GM06990 (cell line): Measurements from ENCODE around the gene TMEM260.

ENCODE experiments used
- DNase-seq: peaks from one replicate; pipeline ENCODE4 v3.0.0-alpha.2; 2011; ENCODE audit not compliant: insufficient read length; ENCODE audit errors: extremely low read depth
- H3K27me3 ChIP-seq: replicated peaks from 2 replicates; pipeline ENCODE4 v1.6.0; 2011; ENCODE audit warnings: low read length; ENCODE audit not compliant: control insufficient read depth, insufficient read depth
- H3K36me3 ChIP-seq: 2 replicates; pipeline ENCODE4 v1.5.1; 2011; ENCODE audit warnings: low read length; ENCODE audit not compliant: control insufficient read depth, insufficient read depth
- H3K4me3 ChIP-seq: replicated peaks from 2 replicates; pipeline ENCODE4 v1.5.1; 2011; ENCODE audit warnings: low read depth, mild to moderate bottlenecking, control low read depth, low read length
- TF ChIP-seq, protein P1 (sequence below): IDR thresholded peaks from 2 replicates; pipeline ENCODE4 v1.5.1; 2011; ENCODE audit warnings: low read length, control low read depth, mild to moderate bottlenecking, inconsistent platforms; ENCODE audit not compliant: insufficient read depth, poor library complexity, severe bottlenecking

TMEM260 gene

GRCh38 chr14:56587701-56588100 is 8.1 kb downstream of the TMEM260 start:
- no peak for DNase-seq
- Histone ChIP-seq H3K27me3 (no peaks in the 10 kb centered on the region), H3K4me3 (no peak overlapping the region), H3K36me3 (no peaks in the 10 kb centered on the region; the same call in 1 of the 2 replicates)
- TF ChIP-seq, protein P1, sequence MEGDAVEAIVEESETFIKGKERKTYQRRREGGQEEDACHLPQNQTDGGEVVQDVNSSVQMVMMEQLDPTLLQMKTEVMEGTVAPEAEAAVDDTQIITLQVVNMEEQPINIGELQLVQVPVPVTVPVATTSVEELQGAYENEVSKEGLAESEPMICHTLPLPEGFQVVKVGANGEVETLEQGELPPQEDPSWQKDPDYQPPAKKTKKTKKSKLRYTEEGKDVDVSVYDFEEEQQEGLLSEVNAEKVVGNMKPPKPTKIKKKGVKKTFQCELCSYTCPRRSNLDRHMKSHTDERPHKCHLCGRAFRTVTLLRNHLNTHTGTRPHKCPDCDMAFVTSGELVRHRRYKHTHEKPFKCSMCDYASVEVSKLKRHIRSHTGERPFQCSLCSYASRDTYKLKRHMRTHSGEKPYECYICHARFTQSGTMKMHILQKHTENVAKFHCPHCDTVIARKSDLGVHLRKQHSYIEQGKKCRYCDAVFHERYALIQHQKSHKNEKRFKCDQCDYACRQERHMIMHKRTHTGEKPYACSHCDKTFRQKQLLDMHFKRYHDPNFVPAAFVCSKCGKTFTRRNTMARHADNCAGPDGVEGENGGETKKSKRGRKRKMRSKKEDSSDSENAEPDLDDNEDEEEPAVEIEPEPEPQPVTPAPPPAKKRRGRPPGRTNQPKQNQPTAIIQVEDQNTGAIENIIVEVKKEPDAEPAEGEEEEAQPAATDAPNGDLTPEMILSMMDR: no peak

DNA sequence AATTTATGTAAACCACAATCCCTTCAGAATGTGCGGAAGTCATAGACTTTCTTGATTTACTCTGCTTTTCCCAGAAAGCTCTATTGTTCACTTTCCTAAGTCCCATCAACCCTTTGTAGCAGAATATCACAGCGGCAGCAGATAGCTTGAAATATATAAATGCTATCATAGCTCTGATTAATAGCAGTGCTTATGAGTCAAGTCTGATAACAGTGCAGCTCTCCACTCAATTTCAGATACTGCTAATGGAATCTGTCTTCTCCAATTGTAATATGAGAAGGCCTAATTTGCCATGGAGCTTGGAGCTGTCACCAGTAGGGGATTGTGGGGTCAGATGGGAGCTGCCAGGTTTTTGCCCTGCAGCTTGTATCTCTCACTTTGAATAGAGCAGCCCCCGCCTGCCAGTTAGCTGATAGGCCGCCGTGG is 10.9 kb downstream of the TMEM260 start:
- no peaks in the 10 kb centered on the region for H3K27me3 ChIP-seq
- no peaks in the 10 kb centered on the region; the same call in 1 of the 2 replicates for H3K36me3 ChIP-seq
- no peak overlapping the region for H3K4me3 ChIP-seq
- TF ChIP-seq, protein P1: no peak
- no peak for DNase-seq

DNA sequence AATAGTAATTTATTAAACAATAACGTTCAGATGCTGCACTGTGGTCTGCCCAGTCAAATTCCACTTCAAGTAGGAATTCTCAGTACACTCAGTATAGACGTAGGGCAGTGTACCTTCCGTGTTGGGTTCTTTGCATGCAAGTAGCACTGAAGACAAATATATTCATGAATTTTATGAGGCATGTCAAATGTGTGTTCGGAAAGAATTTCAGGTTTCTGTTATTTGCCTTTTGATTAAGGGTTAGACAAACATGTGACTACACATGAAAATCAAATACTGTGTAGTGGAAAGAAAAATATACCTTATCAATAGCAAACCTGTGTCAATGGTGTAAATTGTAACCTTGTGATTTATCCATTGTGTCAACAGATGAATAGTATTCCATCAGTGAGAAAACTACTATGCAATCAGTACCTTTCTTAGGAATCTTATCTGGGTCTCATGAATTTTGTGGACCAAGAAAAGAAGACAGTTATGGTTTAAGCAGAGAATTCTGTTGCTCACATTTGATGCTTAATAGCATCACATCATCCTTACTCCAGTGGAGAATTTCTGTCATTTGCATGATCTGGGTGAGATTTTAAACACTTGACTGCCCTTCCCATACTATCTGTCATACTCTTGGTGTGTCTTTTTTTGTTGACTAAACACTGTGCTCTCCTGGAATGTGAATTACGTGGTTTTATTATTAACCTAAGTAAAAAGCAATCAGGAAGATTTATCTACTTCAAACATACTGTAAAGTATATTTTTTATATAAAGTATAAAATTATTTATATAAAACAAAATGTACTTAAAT is 13.3 kb downstream of the TMEM260 start:
- TF ChIP-seq, protein P1: no peak
- no peak for DNase-seq
- Histone ChIP-seq H3K36me3 (no peaks in the 10 kb centered on the region; the same call in 1 of the 2 replicates), H3K4me3 (no peak overlapping the region), H3K27me3 (no peaks in the 10 kb centered on the region)

DNA sequence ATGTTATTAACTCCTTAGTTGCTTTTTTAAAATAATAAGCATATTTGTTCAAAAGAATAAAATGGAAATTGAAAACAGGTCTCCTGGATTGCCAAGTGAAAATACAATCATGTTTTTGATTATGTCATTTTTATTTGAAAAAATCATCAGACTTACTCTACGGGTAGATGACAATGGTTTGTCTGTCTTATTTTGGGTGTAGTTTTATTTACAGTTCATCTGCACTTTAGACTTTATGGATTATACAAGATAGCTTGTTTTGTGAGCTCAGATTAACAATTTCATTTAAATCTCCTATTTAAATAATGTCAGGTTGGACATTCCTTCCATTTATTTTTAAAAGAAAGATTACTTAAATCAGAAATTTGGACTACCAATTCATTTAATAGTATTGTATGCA is 14.8 kb downstream of the TMEM260 start:
- TF ChIP-seq, protein P1: no peak
- no peak overlapping the region for H3K4me3 ChIP-seq
- DNase-seq: no peak
- H3K36me3 ChIP-seq: peaks cover 1% of the 10 kb centered on the region; the same call in 1 of the 2 replicates
- no peaks in the 10 kb centered on the region for H3K27me3 ChIP-seq

- no peak for DNase-seq
- TF ChIP-seq, protein P1: no peak
- peaks cover 1% of the 10 kb centered on the region; the same call in 1 of the 2 replicates for H3K36me3 ChIP-seq
- H3K4me3 ChIP-seq: no peak overlapping the region
- no peaks in the 10 kb centered on the region for H3K27me3 ChIP-seq
Measured at GRCh38 chr14:56598519-56598918, 18.9 kb downstream of the TMEM260 start.
